ENCODE measurements around the gene TRIM40.

The TRIM40 gene

GRCh38 chr6:30135757-30136156 is at the start of gene TRIM40:
TRIM40 (plus strand) TSS chr6:30136140; CDS start chr6:30137037, 897 bp downstream.
- TF ChIP-seq, protein P1, sequence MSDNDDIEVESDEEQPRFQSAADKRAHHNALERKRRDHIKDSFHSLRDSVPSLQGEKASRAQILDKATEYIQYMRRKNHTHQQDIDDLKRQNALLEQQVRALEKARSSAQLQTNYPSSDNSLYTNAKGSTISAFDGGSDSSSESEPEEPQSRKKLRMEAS (IDR thresholded peaks at IDR 0.05; ENCODE audit: low read depth, low read length): no peak
- TF ChIP-seq CTCF (IDR thresholded peaks at IDR 0.05; ENCODE audit: low read depth, low read length): no peak
- no peak for TF ChIP-seq POLR2A (IDR thresholded peaks at IDR 0.05; ENCODE audit: extremely low read depth, insufficient read length)
- no peak for TF ChIP-seq MYC (IDR thresholded peaks at IDR 0.05; ENCODE audit: low read depth, low read length)
- H3K4me3 ChIP-seq (ENCODE audit: low read depth, low read length): no peak within 1 kb of the TSS
- DNase-seq (ENCODE audit: low read depth): no peak

DNA sequence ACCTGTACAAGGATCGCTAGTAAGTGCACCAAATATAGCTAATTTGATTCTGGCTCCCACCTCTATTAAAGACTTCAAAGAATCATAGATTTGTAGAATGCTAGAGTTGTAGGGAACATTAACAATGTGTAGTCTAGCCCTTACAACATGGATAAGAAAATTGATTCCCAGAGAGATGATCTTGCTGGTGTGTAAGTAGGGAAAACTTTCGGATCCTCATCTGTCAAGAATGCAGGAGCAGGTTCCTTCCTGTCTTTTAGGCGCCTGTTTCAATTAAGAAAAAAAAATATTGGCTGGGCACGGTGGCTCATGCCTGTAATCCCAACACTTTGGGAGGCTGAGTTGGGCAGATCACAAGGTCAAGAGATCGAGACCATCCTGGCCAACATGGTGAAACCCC is 48.1 kb upstream of the TRIM40 start:
- TF ChIP-seq MYC (IDR thresholded peaks at IDR 0.05; ENCODE audit: low read depth, low read length) (no peak), POLR2A (IDR thresholded peaks at IDR 0.05; ENCODE audit: extremely low read depth, insufficient read length) (no peak), CTCF (IDR thresholded peaks at IDR 0.05; ENCODE audit: low read depth, low read length) (no peak)
- TF ChIP-seq, protein P1 (IDR thresholded peaks at IDR 0.05; ENCODE audit: low read depth, low read length): no peak
- no peak overlapping the region for H3K4me3 ChIP-seq (ENCODE audit: low read depth, low read length)

DNA sequence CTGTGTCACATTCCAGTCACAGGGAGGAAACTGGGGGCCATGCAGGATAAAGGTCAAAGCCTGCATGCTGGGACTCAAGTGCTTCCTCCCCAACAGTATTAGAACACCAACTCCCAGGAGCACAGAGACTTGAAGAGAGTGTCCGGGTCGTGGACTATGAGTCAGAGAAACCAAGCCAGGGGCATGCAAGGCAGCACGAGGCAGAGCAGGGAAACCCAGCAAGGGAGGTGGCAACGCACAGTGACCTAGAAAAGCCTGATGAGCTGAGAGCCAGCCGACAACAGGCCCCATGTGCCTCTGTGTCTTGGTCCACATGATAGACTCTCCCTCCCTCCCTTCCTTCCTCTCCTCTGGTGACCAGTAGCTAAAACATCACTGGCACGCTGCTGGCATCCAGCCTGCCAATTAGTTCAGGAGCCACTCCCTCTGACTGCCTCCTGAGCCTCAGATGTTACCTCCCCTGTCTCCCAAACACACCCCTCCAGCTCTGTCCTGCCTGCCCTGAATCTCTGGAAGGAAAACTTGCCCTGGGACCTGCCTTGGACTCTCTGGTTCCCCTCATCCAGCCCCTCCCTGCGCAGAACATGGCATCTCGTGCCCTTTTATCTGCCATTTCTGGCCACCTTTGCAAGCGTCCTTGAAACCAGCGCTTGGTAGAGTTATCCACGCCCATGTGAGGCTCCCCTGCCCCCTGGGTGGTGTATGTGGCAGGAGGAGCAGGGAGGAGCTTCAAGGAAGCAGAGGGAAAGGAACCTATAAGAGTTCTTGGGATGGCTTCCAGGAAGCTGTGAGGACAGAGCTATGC is 44.2 kb upstream of the TRIM40 start:
- H3K4me3 ChIP-seq (ENCODE audit: low read depth, low read length): no peak overlapping the region
- TF ChIP-seq MYC (IDR thresholded peaks at IDR 0.05; ENCODE audit: low read depth, low read length) (no peak), CTCF (IDR thresholded peaks at IDR 0.05; ENCODE audit: low read depth, low read length) (no peak), POLR2A (IDR thresholded peaks at IDR 0.05; ENCODE audit: extremely low read depth, insufficient read length) (no peak)
- TF ChIP-seq, protein P1 (IDR thresholded peaks at IDR 0.05; ENCODE audit: low read depth, low read length): no peak
- peak; percentile 34 for DNase-seq (ENCODE audit: low read depth)

More for the DNA sequence above, 48.1 kb upstream of the TRIM40 start:
- no peak for DNase-seq (ENCODE audit: low read depth)

- DNase-seq (ENCODE audit: low read depth): no peak
- H3K4me3 ChIP-seq (ENCODE audit: low read depth, low read length): no peak overlapping the region
- no peak for TF ChIP-seq CTCF (IDR thresholded peaks at IDR 0.05; ENCODE audit: low read depth, low read length)
- TF ChIP-seq MYC (IDR thresholded peaks at IDR 0.05; ENCODE audit: low read depth, low read length): no peak
- no peak for TF ChIP-seq POLR2A (IDR thresholded peaks at IDR 0.05; ENCODE audit: extremely low read depth, insufficient read length)
- TF ChIP-seq, protein P1 (IDR thresholded peaks at IDR 0.05; ENCODE audit: low read depth, low read length): no peak
These were observed 42.9 kb upstream of the TRIM40 start for GRCh38 chr6:30092852-30093543.

GRCh38 chr6:30093951-30094661 is 41.8 kb upstream of the TRIM40 start:
- DNase-seq (ENCODE audit: low read depth): no peak
- TF ChIP-seq POLR2A (IDR thresholded peaks at IDR 0.05; ENCODE audit: extremely low read depth, insufficient read length) (no peak), CTCF (IDR thresholded peaks at IDR 0.05; ENCODE audit: low read depth, low read length) (no peak), MYC (IDR thresholded peaks at IDR 0.05; ENCODE audit: low read depth, low read length) (no peak)
- TF ChIP-seq, protein P1 (IDR thresholded peaks at IDR 0.05; ENCODE audit: low read depth, low read length): no peak
- H3K4me3 ChIP-seq (ENCODE audit: low read depth, low read length): no peak overlapping the region
